Panc1 (cell line): ENCODE measurements around the gene NAA40.

Experiments used
- CTCF ChIP-seq: fragments of 450-650 bp; IDR thresholded peaks from 2 replicates; pipeline ENCODE4 v1.5.1; 2017; ENCODE audit warnings: mild to moderate bottlenecking
- POLR2AphosphoS5 ChIP-seq: IDR thresholded peaks from 2 replicates; pipeline ENCODE4 v1.6.1; 2012; ENCODE audit warnings: mild to moderate bottlenecking, low read depth, low read length, moderate library complexity
- TCF7L2 ChIP-seq: IDR thresholded peaks from 2 replicates; pipeline ENCODE4 v1.6.1; 2011; ENCODE audit warnings: mild to moderate bottlenecking, low read depth, low read length, inconsistent platforms

GRCh38 chr11:63938479-63939396 is at the start of gene NAA40:
- TF ChIP-seq CTCF: no peak
- peak; percentile 81 for TF ChIP-seq POLR2AphosphoS5
- 0 out of 2 replicates have a peak, but pooled peaks have one; percentile 28 for TF ChIP-seq TCF7L2
